ENCODE results near the gene JSRP1.

JSRP1 gene

DNA sequence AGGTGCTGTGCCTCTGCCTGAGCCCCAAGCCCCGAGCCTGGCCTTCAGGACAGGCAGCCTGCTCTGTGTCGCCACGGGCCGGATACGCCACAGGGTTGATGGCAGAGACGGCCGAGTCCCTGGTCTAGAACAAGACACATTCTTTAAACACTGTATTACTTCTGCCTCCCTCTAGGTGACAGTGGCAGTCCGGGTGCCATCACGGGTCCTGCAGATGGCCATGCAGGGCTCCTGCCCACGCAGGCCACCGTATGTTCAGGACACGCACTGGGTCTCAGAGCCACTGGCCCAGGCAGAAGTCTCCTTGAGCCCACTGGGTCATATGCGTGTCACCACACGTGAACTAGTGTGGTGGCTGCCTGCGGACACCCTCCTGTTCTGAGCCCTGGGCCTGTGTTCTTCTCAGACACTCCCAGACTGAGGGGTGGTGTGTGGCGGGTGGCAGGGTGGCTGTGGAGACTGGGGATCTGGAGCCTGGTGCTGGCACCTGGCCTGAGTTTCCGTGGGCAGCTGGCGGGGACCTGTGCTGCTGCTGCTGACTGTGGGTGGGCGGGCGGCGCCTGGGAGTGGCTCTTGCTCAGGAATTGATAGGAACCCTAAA lies 24.5 kb downstream of the JSRP1 start:
- DNase-seq, result no peak

- DNase-seq, result no peak
These were observed 25.2 kb downstream of the JSRP1 start for GRCh38 chr19:2230807-2231533.

DNA sequence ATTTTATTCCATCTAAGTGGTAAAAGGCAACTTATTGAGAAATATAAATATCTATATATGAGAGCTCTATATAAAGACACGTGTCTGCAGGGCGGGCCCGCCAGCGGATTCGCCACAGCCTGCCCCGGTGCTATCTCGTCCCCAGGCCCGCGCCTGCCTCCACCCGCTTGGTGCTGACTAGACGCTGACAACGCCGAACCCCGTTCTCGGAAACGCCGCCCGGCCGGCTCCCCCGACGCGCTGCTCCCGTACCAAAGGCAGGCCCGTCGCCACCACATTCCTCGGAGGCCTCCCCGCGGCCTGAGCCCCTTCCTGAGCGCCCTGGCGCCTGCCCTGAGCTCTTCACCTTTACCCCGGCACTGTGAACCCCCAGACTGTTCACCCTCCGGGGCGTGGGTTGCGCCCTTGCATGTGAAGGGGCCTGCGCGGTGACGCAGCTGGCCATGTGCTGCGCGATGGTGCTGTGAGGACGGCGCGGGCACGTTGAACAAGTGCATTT lies 26.1 kb downstream of the JSRP1 start:
- DNase-seq, result no peak

DNA sequence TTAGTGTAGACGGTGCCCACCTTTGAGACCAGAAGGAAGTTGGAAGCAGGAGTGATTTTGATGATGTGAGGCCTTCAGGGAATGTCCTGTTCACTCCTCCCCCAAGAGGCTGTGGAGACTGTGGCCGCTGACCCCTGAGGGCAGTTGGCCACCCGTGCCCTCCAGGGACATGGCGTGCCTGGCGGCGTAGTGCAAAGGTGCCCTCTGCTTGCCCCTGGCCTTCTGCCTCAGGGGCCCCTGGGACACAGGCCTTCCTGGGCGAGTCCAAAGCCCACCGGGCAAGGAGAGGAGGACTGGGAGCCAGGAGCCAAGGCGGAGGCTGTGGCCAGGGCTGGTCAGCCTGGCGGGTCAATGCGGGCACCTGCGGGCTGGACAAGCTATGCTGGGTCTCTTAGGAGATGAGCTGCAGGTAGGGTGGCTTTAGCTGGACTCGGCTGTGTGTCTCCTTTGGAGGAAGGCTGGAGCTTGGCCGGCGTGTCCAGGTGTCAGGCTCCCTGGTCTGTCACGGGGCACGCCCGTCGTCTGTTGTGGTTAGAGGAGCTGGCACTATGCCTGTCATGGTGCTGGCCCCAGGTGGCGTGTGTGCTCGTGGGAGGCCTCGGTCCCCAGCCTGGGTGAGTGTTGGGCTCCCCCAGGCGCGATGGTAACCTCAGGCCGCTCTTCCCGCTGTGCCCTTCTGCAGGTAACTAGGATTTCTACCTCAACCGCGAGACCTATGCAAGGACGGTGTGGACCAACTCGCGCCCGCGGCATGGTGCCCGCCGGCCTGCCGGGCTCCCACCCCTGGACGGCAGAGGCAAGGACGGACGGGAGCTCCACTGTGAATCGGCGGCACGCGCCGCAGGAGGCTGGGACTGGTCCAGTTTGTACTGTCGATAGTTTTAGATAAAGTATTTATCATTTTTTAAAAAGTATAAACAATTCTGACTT lies 26.8 kb downstream of the JSRP1 start:
- no peak for DNase-seq

DNA sequence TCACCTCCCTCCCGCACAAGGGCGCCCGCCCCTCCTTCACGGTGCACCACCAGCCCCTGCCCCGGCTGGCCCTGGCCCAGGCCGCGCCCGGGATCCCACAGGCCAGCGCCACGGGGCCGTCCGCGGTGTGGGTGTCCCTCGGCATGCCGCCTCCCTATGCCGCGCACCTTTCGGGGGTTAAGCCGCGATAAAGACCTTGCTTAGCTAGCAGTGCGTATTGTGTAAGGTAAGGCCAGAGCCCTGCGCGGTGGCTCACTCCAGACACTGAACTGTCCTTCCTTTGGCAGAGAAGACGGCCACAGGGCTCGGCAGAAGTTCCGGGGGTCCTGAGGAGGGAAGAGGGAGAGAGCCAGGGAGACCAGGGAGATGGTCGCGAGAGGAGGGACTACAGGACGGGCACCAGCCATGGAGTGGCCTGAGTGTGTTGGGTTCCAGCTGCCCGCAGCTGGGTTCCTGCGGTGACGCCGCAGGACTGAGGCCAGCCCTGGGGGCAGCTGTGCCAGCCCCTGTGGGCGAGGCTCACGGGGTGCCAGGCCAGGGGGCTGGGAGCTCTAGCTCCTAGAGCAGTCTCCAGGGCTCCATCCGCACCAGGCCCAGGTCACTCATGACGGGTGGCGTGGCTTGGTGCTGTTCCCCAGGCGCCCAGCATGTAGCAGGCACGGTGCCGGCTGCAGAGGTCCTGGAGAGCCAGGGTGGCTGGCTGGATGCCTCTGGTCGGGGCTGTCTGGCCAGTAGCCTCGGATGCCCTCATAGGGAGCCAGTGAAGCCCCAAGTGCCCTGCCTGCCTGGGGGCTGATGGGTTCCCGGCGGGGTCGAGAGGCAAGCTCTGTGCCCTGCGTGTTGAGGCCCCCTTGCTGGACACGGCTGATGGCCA lies 27.8 kb downstream of the JSRP1 start:
- no peak for DNase-seq

GRCh38 chr19:2227415-2228156 lies 28.6 kb downstream of the JSRP1 start:
- no peak for DNase-seq

GRCh38 chr19:2226840-2227360 lies 29.3 kb downstream of the JSRP1 start:
- DNase-seq, result no peak

DNA sequence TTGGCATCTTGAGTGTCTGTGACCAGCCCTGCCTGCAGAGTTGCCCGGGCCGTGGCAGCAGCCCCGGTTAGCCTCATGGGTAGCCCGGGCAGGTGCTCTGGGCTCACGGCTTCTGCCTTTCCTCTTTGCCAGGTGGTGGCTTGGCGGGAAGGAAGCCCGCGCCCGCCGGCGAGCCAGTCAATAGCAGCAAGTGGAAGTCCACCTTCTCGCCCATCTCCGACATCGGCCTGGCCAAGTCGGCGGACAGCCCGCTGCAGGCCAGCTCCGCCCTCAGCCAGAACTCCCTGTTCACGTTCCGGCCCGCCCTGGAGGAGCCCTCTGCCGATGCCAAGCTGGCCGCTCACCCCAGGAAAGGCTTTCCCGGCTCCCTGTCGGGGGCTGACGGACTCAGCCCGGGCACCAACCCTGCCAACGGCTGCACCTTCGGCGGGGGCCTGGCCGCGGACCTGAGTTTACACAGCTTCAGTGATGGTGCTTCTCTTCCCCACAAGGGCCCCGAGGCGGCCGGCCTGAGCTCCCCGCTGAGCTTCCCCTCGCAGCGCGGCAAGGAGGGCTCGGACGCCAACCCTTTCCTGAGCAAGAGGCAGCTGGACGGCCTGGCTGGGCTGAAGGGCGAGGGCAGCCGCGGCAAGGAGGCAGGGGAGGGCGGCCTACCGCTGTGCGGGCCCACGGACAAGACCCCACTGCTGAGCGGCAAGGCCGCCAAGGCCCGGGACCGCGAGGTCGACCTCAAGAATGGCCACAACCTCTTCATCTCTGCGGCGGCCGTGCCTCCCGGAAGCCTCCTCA lies 30.0 kb downstream of the JSRP1 start:
- DNase-seq, result no peak

DNA sequence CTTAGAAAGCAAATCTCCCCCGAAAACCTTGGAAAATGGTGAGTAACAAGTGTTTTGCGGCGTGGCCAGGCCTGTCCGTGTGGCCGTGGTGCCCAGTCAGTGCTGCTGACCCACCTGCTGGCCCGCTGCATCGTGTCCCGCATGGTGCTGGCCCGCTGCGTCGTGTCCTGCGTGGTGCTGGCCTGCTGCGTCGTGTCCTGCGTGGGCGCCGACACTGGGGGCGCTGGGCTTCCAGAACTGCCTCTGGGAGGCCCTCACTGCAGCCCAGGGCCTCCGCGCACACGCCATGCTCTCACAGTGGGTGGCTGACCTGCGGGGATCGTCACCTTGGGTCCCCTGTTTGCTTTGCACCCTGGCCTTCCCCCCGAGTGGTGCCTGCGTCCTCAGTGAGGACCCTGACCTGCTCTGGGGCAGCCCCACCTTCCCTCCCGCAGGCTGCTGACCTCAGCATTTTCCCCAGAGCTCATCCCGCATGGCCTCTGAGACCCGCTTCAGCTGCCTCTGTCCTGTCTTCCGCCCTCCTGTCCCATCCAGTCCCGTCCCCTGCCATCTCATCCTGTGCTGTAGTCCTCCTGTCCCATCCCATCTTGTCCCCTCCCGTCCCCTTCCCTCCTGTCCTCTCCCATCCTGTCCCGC lies 30.7 kb downstream of the JSRP1 start:
- no peak for DNase-seq

GRCh38 chr19:2224754-2225349 lies 31.4 kb downstream of the JSRP1 start:
- DNase-seq, result no peak

GRCh38 chr19:2223959-2224358 lies 32.3 kb downstream of the JSRP1 start:
- no peak for DNase-seq

DNA sequence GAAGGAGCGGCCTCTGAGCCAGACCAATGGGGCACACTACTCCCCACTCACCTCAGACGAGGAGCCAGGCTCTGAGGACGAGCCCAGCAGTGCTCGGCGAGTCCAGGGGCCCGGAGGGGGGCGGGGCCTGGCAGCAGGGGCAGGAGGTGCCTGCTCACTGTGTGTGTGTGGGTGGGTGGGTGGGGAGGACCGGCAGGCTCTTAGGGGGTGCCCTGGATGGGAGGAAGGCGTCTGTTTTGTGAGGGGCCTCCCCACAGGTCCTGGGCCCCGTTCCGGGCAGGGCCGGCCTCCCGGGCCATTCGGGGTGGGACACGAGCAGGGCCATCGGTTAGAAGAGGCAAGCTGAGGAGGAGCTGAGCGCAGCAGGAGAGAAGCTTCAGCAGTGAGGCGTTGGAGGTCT lies 32.8 kb downstream of the JSRP1 start:
- DNase-seq, result no peak

GRCh38 chr19:2221918-2222317 lies 34.3 kb downstream of the JSRP1 start:
- no peak for DNase-seq

DNA sequence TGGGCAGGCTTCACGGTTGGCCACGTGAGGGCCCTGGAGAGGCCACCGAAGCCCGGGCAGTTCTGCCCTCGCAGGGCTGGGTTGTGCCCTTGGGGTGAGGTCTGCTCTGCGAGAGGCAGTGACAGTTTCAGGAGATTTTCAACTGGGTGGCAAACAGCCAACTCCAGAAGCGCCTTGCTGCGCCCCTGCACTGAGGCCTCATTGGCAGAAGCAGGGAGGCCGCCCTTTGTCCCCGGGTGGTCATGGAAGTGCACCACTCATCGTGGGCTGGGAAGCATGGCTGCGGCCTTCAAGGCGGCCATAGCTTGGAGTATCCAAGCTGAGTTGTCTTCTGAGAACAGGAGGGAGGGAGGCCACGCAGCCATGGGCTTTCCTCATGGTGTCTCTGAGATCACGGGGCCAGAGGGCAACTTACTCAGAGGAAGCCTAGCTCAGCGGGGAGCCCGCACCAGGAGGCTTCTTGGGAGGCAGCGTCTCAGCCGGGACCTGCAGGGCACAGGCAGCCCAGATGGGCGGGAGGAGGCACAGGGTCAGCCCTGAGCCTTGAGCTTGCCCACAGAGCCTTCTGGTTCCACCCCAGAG lies 34.9 kb downstream of the JSRP1 start:
- DNase-seq, result no peak

- no peak for DNase-seq
These were observed 36.5 kb downstream of the JSRP1 start for GRCh38 chr19:2219726-2220125.

GRCh38 chr19:2217591-2217990 lies 38.6 kb downstream of the JSRP1 start:
- no peak for DNase-seq

GRCh38 chr19:2216361-2217225 lies 39.6 kb downstream of the JSRP1 start:
- no peak for DNase-seq

DNA sequence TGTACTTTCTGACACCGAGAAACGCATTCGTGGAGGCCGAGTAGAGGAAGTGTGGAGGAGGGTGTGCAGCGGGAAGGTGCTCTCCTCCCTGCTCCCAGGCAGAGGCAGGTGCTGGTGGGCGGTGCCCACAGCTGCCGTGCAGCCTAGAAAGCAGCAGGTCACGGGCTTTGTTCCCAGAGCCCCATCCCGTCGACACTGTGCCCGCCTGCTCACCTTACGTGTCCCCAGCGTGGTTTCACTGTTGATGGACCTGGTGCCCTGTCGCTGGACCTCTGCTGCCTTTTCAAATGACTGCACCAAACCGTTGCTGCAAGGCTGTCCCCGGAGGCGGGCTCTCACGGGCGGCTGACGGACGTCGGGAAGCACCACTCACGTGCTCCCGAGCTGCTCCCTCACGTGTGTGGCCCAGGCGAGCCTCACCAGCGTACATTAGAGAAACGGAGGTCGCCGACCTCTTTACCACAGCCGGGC lies 40.9 kb downstream of the JSRP1 start:
- no peak for DNase-seq
